ENCODE measurements around the gene KIRREL2.

GRCh38 chr19:35901055-35901644 is 44.4 kb downstream of the KIRREL2 start:
- no peak for TF ChIP-seq POLR2A (IDR thresholded peaks at IDR 0.05)
- TF ChIP-seq, protein P1, sequence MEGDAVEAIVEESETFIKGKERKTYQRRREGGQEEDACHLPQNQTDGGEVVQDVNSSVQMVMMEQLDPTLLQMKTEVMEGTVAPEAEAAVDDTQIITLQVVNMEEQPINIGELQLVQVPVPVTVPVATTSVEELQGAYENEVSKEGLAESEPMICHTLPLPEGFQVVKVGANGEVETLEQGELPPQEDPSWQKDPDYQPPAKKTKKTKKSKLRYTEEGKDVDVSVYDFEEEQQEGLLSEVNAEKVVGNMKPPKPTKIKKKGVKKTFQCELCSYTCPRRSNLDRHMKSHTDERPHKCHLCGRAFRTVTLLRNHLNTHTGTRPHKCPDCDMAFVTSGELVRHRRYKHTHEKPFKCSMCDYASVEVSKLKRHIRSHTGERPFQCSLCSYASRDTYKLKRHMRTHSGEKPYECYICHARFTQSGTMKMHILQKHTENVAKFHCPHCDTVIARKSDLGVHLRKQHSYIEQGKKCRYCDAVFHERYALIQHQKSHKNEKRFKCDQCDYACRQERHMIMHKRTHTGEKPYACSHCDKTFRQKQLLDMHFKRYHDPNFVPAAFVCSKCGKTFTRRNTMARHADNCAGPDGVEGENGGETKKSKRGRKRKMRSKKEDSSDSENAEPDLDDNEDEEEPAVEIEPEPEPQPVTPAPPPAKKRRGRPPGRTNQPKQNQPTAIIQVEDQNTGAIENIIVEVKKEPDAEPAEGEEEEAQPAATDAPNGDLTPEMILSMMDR (IDR thresholded peaks at IDR 0.05): no peak

Data from testis (tissue), 2 donors.